Activated CD4-positive, alpha-beta T cell treated with anti-CD3 and anti-CD28 coated beads for 48 hours (primary cell): ENCODE results near the gene TTL.
A peak's percentile ranks its signal among the peaks of the same experiment; 100 is the strongest.
"Not testable (repeated sequence)": the region's sequence is repeated elsewhere in the genome, so short reads cannot be mapped to it uniquely, and the experiment has no call there.

ENCODE experiments used
- DNase-seq: peaks from one replicate; pipeline ENCODE4 v3.0.0-alpha.2; 2020

Gene TTL

GRCh38 chr2:112481528-112482233 is at the start of gene TTL:
Gene TTL (plus strand): TSS chr2:112482156. CDS start chr2:112482345, 189 bp downstream.
- peak; percentile 83 for DNase-seq

- not testable (repeated sequence) for DNase-seq
These were observed 49.6 kb upstream of the TTL start for GRCh38 chr2:112432390-112432734.

- DNase-seq = peak; percentile 46
These were observed 49.0 kb upstream of the TTL start for GRCh38 chr2:112432735-112433479.

- DNase-seq = peak; percentile 90
These were observed 48.5 kb upstream of the TTL start, which contains the start of gene RGPD8 for GRCh38 chr2:112433480-112433879. Gene RGPD8 (minus strand): TSS chr2:112433645. CDS start chr2:112433453, 192 bp downstream.

GRCh38 chr2:112433932-112434730 is 47.8 kb upstream of the TTL start:
- no peak for DNase-seq

GRCh38 chr2:112434890-112435715 is 46.9 kb upstream of the TTL start:
- DNase-seq = not testable (repeated sequence)

GRCh38 chr2:112435716-112436431 is 46.1 kb upstream of the TTL start:
- DNase-seq = not testable (repeated sequence)

- DNase-seq = not testable (repeated sequence)
These were observed 45.0 kb upstream of the TTL start for GRCh38 chr2:112436993-112437392.

GRCh38 chr2:112437405-112437831 is 44.5 kb upstream of the TTL start:
- DNase-seq = not testable (repeated sequence)

- DNase-seq = not testable (repeated sequence)
These were observed 43.2 kb upstream of the TTL start for GRCh38 chr2:112438603-112439261.

GRCh38 chr2:112444256-112444655 is 37.7 kb upstream of the TTL start:
- DNase-seq = not testable (repeated sequence)

- no peak for DNase-seq
These were observed 32.1 kb upstream of the TTL start for GRCh38 chr2:112449854-112450253.

- no peak for DNase-seq
These were observed 30.6 kb upstream of the TTL start for GRCh38 chr2:112451317-112451716.

- no peak for DNase-seq
These were observed 27.4 kb upstream of the TTL start for GRCh38 chr2:112454586-112454985.

GRCh38 chr2:112459372-112459771 is 22.6 kb upstream of the TTL start:
- no peak for DNase-seq

- DNase-seq = no peak
These were observed 19.8 kb upstream of the TTL start for GRCh38 chr2:112462178-112462577.

- no peak for DNase-seq
These were observed 18.7 kb upstream of the TTL start for GRCh38 chr2:112463256-112463655.

- DNase-seq = no peak
These were observed 16.6 kb upstream of the TTL start for GRCh38 chr2:112465382-112465781.

- DNase-seq = peak; percentile 22
These were observed 9.3 kb upstream of the TTL start for GRCh38 chr2:112472547-112473263.

GRCh38 chr2:112474844-112475486 is 7.0 kb upstream of the TTL start:
- no peak for DNase-seq
